Stimulated activated CD8-positive, alpha-beta memory T cell treated with anti-CD3 and anti-CD28 coated beads, Interleukin-15, amount 100 ng/mL, for 4 hours (primary cell): ENCODE measurements around the gene ABL1.
A peak's percentile ranks its signal among the peaks of the same experiment; 100 is the strongest.

Source experiments
- DNase-seq, 2 donors: peaks; one replicate each; pipeline ENCODE4 v3.0.0-alpha.2; 2020; ENCODE audit warnings: low read depth in 2 of 2

ABL1 gene

GRCh38 chr9:130849356-130849755, 14.3 kb downstream of the ABL1 start:
- DNase-seq = no peak

GRCh38 chr9:130852801-130853200, 17.7 kb downstream of the ABL1 start:
- no peak for DNase-seq

DNA sequence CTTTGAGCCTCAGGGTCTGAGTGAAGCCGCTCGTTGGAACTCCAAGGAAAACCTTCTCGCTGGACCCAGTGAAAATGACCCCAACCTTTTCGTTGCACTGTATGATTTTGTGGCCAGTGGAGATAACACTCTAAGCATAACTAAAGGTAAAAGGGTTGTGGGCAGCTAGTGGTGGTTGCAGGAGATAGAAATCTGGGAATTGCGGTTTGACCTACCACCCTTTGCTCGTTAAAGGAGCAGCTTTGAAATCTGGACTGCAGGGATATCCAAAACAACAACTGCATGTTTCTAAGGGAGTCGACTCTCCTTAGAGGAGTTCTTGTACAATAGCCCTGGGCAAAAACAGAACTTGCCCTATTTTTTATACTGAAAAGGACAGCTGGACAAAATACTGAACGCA, 19.0 kb downstream of the ABL1 start:
- no peak for DNase-seq

DNA sequence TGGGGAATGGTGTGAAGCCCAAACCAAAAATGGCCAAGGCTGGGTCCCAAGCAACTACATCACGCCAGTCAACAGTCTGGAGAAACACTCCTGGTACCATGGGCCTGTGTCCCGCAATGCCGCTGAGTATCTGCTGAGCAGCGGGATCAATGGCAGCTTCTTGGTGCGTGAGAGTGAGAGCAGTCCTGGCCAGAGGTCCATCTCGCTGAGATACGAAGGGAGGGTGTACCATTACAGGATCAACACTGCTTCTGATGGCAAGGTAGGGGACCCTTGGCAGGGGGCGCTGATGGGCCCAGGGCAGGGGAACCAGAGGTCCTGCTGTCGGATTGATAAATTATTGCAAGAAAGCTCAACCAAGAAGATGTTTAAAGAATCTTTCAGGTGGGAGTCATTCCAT, 19.8 kb downstream of the ABL1 start:
- no peak for DNase-seq

GRCh38 chr9:130856474-130856873, 21.4 kb downstream of the ABL1 start:
- no peak for DNase-seq

DNA sequence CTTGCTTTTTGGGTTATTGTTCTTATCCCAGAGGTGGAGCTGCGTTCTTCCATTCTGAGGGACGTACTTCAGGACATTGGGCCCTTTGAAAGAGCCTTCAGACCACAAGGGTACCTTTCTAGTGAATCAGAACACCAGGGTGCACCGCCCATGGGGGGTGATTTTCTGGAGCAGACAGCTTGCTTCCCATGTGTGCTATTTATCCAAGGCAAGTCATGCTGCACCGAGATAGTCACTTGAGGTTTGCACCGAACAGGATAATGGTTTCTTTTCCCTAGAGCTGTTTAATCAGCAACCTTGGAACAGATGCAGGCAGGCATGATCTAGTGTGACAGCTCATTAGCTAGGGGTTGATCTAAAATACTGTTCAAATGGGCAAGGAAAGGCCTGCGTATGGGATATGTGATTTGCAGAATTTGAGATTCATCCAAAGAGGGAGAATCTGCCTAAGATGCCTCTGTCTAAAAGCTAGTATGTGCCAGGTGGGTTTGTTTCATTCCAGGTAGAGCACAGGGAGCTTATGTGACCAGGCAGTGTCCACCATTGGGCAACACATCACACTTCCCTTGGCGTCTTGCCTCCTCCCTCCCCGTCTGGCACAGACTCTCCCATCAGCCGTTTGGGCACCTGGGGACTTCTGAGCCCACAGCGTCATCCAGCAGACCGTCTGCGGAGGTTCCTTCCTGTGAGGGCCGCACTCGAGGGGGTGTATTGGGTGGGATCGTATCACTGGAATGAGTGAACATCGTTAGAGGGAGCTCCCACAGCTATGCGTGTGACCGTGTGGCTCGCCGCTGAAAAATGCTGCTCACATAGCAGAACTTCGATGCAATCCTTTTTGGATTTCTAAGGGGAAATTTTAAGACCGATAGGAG, 23.0 kb downstream of the ABL1 start:
- DNase-seq = no peak

- DNase-seq = no peak
These were observed 24.0 kb downstream of the ABL1 start for GRCh38 chr9:130858739-130859705.

GRCh38 chr9:130860458-130861316, 25.6 kb downstream of the ABL1 start:
- no peak for DNase-seq

DNA sequence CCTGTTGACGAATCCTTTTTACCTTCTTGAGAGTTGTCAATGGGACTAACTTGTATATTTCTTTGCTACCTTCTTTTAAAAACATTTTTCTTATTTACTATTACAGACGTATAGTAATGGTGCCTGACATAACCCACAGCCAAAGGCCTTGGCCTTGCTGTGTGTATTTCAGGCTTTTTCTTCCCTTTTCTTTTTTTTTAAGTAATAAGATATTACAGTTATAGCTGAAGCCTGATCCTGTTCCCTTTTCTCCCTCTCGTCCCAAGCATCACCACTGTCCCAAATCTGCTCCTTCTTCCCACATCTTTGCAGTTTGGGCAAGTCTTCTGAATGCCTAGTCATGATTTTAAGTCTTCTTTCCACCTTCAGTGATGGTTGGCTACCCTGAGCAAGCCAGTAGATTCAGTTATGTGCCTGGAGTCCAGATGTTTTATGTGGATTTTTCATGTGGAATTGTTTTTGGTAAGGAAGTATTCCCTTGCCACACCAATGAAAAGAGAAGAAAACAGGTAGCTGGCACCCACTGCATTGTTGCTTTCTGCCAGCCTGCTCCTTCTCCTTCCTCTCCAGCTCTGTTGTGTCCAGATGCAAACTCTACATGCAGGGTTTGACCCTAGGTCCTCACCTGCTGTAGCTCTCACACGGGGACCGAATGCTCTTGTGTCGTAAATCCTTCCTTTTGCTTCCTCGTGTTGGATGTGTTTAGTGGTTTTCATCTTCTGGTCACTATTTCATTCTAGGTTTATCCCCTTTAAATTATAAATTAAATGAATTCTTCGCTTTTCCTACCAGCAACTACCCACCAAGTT, 26.5 kb downstream of the ABL1 start:
- no peak for DNase-seq

GRCh38 chr9:130862217-130862616, 27.2 kb downstream of the ABL1 start:
- DNase-seq = no peak

GRCh38 chr9:130862747-130863146, 27.7 kb downstream of the ABL1 start:
- no peak for DNase-seq

GRCh38 chr9:130864541-130864940, 29.5 kb downstream of the ABL1 start:
- no peak for DNase-seq

- DNase-seq = no peak
These were observed 30.9 kb downstream of the ABL1 start for GRCh38 chr9:130865921-130866320.

DNA sequence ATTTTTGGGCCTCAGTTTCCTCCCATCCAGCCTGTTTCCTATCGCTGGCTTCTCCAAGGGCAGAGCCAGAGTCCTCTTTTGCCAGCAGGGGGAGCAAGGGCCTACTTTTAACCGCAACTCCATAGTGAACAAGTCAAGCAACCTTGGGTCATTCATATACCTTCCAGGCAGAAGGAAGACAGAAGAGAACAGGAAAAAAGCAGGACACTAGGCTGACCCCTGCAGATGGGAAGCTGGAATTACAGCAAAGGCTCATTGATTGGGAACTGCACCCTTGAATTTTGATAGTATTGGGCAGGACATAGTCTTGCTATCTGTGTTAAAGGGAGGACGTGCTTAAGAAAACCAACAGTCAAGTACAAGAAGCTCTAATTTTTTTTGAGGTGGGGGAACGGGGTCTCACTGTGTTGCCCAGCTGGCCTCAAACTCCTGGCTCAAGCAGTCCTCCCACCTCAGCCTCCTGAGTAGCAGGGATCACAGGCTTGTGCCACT, 31.5 kb downstream of the ABL1 start:
- peak in 1 of 2 donors; percentile 17 for DNase-seq

- no peak for DNase-seq
These were observed 32.5 kb downstream of the ABL1 start for GRCh38 chr9:130867556-130867955.

- no peak for DNase-seq
These were observed 33.2 kb downstream of the ABL1 start for GRCh38 chr9:130868230-130868629.

- no peak for DNase-seq
These were observed 34.2 kb downstream of the ABL1 start for GRCh38 chr9:130869250-130869649.

DNA sequence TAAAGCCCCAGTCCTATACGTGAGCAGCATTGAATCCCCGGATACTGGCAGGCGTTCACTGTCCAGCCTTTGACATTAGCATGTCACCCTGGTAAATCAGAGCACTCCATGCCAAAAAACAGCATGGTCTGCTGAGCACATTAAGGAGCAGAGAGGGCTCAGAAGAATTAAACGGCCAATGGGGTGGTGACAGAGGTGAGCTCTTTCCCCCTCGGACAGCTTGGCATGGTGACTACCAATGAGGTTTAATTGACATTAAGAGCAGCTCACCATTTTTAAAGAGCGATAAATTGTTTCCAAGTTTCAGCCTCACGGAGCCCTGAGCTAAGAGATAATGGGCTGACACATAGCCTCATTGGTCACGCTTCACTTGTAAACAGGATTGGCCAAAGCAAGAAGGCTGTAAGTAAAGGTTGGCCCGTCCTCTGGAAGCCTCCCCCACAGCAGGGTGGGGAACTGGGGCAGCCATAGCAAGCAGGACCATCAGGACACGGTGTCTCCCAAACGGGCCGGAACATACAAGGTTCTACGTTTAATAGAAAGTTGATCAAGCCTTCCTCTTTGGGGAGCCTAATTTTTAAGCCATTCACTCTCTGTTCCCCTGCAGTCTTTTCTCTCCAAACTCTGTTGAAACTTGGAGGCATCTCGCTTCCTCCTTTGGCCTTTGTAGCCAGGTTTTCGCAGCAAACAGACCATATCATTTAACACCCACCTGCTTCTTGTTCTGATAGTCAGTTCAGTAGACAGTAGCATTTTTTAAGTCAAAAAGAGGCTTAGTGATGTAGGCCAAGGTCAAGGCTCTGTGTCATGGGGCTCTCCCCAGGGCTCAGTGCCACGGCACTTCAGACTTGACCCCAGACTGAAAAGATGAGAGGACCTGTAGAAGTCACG, 35.7 kb downstream of the ABL1 start:
- DNase-seq = no peak

GRCh38 chr9:130871395-130872062, 36.5 kb downstream of the ABL1 start:
- DNase-seq = no peak
